Renal cortex interstitium (tissue), 11 donors: ENCODE measurements around the gene A4GALT. TPM values are rescaled to one million over a fixed set of nuclear protein-coding genes. Genes with fewer than 3 reads are reported as not detected.
"Not testable (repeated sequence)": the region's sequence is repeated elsewhere in the genome, so short reads cannot be mapped to it uniquely, and the experiment has no call there.

Source experiments
- DNase-seq, 11 donors: peaks; one replicate each; pipeline ENCODE4 v3.0.0-alpha.2; 2013; ENCODE audit warnings: low read depth in 9 of 11, low spot score in 4 of 11; ENCODE audit errors: extremely low read depth in 1 of 11
- polyA plus RNA-seq, 3 donors: library from polyadenylated mRNA; unstranded; fragments of 120-200 nt; gene quantifications; one replicate each; pipeline ENCODE4 v1.2.1, GENCODE V29; 2013; ENCODE audit not compliant: insufficient read length in 3 of 3

The A4GALT gene
- polyA plus RNA-seq, 3 donors = 15.2 to 22.2 (median 20.1) TPM

DNA sequence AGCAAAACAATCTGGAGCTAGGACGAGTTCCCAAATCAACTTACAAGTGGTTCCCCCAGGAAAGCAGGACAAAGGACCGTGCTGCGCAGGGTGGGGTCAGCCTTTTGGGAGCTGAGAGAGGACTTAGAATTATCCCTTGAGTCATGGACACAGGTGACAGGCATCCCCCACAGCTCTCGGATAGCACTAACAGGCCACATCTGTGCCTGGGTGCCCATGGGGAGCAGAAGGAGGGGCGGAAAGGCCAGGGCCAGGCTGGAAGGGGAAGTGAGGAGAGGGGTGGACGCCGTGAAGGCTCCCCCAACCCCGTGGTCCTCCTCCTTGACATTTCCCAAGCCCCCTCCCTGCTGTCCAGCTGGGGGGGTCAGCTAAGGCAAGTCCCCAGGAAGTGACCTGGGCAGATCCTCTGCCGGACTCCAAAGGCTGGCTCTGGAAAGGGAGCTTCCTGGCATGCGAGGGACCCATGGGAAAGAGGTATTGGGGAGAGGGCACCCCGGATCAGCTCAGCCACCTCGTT, 31.6 kb upstream of the A4GALT start:
- no peak for DNase-seq

DNA sequence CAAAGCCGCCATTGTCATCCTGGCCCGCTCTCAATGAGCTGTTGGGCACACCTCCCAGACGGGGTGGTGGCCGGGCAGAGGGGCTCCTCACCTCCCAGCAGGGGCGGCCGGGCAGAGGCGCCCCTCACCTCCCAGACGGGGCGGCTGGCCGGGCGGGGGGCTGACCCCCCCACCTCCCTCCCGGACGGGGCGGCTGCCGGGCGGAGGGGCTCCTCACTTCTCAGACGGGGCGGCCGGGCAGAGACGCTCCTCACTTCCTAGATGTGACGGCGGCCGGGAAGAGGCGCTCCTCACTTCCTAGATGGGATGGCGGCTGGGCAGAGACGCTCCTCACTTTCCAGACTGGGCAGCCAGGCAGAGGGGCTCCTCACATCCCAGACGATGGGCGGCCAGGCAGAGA, 29.8 kb upstream of the A4GALT start:
- DNase-seq = not testable (repeated sequence)

DNA sequence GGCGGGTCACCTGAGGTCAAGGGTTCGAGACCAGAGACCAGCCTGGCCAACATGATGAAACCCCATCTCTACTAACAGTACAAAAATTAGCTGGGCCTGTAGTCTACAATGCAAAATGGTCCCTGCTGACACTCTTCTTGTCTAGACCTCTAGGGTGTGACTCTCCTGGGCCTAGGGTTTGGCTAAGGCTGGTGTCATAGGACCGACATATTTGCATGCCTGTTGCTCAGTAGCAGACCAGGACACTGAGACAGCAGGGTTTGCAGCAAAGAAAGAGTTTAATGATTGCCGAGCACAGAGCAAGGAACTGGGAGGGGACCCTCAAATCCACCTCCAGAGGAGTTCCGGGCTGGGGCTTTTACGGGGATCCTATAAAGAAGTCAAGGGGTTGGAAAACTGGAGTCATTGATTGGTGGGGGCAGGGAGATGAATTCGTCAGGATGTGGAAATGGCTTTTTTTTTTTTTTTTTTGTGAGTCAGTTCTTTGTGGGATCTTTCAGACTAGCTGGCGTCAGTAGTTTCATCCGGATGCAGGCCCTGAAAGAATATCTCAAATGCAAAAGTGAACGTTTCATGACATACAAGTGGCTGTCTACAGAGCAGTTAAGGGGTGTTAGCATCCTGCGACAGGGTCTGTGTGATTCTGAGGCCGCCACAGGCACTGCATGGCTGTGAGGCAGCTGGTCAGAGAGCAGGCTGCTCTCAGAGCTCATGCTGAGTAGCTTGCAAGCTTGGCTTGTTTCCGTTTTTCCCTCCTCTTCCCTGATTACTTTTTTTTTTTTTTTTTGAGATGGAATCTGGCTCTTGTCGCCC, 27.2 kb upstream of the A4GALT start:
- no peak for DNase-seq

DNA sequence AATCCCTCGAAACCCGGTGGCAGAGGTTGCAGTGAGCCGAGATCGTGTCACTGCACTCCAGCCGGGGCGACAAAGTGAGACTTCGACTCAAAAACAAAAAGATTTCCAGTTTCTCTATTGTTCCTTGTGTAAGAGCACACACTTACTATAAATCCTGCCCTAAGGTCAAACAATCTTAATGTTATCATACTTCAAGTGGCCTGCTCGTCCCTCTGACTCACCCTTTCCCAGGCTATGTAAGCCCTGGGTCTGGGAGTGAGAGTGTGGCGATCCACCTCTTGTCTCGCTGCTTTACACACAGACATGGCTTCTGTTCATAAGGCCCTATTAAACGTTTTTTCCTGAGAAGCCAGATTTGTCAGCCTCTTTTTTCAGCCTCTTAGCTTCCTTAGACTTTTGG, 24.4 kb upstream of the A4GALT start:
- DNase-seq = no peak

DNA sequence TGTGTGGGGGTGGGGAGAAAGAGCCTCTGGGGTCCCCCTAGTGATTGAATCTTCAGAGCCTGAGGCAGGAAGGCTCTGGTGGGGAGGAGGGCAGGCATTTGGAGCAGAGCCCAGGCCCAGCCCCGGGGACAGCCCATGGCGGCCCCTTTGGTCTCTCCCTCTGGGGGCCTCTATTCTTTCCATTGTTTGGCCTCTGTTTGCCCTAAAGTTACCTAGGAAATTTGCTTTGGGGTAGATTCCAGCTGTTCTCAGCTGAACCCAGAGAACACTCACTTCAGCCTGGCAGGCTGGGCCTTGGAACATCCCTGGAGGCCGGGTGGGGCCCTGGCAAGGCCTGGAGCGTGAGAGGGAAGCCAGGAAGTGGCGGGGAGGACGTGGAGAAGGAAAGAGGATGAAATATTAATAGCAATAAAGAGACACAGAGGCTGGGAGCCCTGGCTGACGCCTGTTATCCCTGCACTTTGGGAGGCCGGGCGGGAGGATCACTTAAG, 22.9 kb upstream of the A4GALT start:
- peak in 1 of 11 donors; percentile 28 for DNase-seq

DNA sequence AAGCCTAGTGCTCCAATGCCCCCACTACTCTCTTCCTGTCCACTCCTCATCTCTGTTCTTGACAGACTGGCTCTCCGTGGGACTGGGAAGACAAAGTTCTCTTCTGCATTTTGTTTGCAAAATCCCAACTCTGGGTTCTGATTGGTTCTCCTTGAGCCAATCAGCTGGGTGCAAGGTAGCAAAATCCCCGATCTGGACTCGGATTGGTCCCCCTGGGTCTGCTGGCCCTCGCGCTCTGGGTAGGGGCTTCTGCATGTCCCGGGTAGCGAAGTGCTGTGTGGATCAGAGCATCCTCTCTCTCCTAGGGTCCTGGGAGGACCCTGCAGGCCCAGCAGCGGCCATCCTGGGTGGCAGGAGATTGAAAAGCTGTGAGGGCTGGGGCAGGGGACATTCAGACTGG, 22.3 kb upstream of the A4GALT start:
- no peak for DNase-seq

DNA sequence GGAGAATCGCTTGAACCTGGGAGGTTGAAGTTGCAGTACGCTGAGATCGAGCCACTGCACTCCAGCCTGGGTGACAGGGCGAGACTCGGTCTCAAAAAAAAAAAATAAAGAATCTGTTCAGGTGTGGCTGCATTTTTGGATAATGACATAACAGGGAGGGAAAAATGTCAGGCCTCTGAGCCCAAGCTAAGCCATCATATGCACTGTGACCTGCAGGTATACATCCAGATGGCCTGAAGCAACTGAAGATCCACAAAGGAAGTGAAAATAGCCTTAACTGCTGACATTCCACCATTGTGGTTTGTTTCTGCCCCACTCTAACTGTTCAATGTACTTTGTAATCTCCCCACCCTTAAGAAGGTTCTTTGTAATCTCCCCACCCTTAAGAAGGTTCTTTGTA, 19.6 kb upstream of the A4GALT start:
- DNase-seq = not testable (repeated sequence)

DNA sequence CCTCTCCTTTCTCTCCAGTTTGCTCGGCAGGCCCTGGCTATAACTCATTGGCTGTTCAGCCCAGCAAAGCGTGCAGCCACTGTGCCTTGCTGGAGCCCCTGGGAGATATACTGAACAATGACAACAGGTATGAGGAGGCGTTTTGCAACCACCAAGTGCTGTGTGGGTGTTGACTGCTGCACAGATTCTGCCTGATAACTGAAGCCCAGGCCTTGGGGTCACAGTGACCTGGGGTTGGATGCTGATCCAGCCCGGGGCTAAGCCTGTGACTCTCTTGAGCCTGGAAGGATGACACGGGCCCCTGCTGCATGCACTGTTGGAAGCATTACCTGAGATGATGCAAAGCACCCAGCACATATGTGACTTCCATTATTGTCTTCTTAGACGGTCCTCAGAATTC, 13.7 kb upstream of the A4GALT start:
- DNase-seq = no peak

DNA sequence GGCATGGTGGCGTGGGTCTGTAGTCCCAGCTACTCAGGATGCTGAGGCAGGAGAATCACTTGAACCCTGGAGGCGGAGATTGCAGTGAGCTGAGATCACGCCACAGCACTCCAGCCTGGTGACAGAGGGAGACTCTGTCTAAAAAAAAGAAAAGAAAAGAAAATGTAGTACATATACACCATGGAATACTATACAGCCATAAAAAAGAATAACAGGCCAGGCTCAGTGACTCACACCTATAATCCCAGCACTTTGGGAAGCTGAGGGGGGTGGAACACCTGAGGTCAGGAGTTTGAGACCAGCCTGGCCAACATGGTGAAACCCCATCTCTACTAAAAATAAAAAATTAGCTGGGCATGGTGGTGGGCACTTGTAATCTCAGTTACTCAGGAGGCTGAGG, 12.7 kb upstream of the A4GALT start:
- DNase-seq = not testable (repeated sequence)

DNA sequence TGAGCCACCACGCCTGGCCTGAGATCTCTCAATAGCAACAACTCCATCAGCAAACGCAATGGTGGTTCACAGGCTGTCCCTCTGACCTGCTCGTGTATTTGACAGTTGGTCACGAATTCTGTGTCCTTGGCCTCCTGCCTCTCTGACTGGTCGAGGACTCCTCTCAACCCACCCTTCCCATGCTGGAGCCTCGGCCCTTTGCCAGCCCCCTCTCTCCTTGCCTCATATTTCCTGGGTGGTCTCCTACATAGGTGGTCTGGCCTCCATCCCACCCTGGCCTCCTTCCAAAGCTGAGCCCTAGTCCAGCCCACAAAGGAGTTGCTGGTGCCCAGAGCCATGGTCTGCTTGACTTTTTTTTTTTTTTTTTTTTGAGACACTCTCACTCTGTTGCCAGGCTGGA, 11.4 kb upstream of the A4GALT start:
- DNase-seq = no peak

DNA sequence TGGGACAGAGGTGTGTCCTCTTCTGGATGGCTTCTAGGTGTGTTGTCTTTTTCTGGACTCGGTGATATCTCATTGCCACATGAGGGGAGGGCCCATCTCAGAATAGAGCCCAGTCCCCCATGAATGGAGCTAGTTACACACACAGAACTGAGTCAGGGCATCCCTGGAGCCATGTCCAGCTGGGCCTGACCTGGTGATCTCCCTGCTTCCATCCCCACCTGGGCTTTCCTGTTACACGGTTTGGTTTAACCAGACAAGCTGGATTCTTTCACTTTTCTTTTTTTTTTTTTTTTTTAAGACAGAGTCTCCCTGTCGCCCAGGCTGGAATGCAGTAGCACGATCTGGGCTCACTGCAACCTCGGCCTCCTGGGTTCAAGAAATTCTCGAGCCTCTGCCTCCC, 6.1 kb upstream of the A4GALT start:
- no peak for DNase-seq

DNA sequence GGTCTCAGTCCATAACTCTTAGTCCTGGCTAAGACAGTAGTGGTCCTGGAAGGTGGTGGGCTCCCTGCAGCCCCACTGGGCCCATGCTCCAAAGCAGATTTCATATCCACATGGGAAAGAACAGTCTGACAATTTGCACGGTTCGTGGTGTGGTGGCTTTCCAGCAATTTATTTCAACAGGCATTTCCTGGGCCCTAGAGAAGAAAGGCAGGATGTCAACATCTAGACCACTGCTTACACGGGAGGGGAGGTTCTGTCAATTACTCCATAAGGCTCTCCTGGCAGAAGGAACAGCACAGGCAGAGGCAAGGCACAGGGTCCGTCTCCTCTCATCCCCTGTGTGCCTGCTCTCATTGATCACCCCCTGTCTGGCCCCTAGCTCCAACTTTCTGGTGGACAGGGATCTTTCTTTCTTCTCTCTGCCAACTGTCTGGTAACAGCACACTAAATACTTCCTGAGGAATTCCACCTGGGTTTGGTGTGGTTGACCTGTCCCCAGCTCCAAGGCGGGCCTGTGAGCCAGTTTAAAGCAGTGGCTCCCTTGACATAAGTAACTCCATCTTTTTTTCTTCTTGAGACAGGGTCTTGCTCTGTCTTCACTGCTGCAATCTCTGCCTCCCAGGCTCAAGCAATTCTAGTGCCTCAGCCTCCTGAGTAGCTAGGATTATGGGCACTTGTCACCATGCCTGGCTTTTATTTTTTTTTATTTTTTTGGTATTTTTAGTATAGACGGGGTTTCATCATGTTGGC, 5.1 kb upstream of the A4GALT start:
- DNase-seq = no peak

DNA sequence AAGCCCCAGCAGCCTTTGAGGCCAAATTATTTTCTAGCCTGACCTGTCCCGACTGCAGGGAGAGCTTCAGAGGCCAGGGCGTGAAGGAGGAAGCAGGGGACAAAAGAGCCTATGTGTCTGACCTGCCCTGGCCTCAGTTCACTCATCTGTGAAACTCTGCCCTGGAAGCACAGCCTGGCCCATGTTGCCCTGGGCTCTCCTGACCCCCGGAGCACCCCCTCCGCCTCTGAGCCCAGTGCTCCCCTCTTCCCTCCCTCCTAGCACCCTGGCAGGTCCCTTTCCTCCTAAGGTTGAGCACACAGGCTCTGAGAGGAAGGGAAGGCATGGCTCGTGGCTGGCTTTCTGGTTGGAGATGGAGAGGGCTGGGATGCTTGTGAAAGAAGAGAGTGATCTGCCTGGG, 3.4 kb upstream of the A4GALT start:
- no peak for DNase-seq

DNA sequence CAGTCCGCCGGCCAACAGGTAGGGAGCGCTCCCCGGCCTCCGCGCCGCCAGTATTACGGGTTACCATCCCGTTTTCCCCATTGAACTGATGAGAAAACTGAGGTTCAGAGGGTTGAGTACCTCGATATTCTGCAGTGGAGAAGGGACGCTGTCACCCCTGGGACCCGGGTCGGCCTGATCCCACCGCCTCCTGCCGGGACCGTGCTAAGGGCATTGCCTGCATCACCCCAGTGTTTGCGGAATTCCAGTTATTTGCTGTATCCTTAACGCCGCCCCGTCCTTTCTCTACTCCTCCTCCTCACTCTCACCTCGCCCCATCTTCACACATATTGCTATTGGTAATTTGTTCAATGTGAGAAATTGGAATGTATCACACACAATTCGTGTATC, 370 bp upstream of the A4GALT start:
- no peak for DNase-seq

DNA sequence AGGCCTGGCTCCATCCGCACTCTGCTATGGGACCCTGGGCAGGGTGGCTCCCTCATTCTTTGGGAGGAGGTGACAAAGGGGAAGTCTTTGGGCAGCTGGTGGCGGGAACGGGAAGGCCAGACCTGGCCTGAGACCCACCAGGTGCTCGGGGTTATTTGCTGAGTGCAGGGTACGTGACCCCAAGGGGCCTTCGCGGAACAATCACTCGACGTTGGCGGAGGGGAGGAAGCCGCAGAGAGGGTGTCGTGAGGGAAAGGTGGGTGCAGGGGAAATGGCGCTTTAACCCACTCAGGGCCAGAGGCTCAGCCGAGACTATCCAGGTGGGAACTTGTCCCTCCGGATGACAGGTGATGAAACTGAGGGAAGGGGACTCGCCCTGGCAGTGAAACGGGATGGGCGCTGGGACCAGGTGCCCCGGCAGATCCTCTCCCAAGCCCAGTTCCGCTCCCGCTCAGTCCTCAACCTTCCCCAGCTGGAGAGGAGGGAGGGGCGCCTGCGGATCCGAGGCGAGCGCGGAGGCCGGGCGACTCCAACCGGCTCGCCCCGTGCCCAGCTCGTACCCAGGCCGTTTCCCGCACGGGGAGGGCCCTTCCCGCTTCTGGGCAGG, 911 bp downstream of the A4GALT start:
- DNase-seq = no peak

DNA sequence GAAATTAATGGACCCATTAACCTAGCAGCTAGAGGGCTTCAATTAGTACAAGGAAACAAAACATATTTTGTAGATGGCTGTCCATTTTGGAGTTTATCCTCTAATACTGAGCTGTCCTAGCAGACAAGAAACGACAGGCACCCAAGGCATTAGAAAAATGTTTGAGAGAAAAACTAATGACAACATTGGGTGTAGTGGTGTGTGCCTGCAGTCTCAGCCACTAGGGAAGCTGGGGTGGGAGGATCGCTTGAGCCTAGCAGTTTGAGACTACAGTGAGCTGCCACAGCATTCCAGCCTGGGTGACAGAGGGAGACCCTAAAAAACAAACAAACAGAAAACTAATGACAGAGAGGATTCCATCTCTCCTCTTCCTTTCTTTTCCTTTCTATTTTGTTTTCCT, 1.5 kb downstream of the A4GALT start:
- no peak for DNase-seq

DNA sequence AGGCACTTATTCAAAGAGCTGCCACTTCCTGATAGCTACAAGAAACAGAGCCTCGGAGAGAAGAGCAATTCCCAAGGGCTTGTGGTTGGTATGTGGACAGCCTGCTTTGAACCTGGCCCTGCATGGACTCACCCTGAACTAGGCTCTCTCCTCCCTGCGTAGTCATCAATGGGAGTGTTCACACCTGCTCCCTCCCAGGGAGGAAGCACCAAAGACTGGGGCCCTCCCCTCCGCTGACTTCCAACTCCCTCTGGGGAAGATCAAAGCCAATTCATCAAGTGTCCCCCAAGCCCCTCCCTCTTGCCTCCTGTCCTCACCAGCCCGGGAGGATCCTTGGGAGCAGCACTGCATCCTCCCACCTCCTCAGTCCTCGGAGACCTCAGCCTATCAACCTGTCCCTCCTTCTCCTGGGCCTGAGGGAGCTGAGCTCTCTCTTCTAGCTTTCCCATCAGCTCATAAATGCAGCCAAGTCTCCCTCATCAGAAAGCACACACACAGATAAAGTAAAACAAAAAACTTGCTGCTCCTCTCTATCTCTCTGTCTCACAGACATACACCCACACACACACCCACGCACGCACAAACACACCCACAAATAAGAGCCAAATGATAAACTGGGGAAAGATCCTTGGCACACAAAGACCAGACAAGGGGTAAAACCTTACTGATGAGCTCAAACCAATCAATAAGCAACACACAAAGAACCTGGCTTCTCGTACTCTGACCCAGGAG, 3.3 kb downstream of the A4GALT start:
- peak in 5 of 11 donors; percentile 24 to 54 (median 43) for DNase-seq

DNA sequence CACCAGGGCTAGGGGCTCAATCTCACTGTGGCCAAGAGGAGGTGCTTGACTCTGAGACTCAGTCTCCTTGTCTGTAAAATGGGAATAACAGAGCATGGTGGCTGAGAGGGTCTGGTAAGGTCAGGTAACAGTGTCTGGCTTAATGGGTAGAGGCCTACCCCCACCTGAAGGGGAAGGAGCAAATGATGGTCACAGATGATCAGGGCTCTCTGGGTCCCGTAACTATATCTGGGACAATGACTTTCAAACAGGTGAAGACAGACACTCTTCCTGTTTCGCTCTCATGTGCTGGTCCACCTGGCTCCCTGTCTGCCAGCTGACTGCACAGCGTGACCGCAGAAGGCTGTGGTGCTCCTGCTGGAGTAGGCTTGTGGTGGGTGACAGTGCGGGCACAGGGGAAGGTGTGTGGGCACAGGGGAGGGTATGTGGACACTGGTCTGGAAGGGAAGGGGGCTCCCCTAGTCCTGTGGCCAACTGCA, 4.0 kb downstream of the A4GALT start:
- no peak for DNase-seq

DNA sequence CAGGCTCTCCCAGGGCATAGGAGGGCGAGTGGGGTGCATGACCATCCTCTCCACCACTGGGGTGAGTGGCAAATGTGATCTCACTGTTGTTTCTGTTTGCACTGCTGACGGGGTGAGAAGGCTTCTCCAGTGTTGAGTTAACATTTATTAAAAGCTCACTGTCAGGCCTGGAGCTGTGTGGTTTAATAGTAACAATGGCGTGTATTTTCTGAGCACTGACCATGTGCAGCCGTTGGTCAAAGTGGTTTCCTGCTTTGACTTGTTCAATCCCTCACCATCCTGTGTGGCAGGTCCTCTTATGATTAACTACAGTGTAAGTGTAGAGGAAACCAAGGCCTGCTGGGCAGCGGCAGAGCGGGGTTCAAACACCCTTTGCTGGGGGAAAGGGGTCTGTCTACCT, 4.4 kb downstream of the A4GALT start:
- no peak for DNase-seq
